Bronchial smooth muscle cell (primary cell): ENCODE results near the gene CLIP2. TPM values are rescaled to one million over a fixed set of nuclear protein-coding genes. Genes with fewer than 3 reads are reported as not detected.

Experiments used
- total RNA-seq: library from RNA; depleted of rRNA; stranded (reverse); fragments of >200 nt; gene quantifications from 2 replicates; pipeline ENCODE4 v1.2.1, GENCODE V29; 2014

The CLIP2 gene
- total RNA-seq, result 59.4 and 62.3 TPM in 2 replicates

DNA sequence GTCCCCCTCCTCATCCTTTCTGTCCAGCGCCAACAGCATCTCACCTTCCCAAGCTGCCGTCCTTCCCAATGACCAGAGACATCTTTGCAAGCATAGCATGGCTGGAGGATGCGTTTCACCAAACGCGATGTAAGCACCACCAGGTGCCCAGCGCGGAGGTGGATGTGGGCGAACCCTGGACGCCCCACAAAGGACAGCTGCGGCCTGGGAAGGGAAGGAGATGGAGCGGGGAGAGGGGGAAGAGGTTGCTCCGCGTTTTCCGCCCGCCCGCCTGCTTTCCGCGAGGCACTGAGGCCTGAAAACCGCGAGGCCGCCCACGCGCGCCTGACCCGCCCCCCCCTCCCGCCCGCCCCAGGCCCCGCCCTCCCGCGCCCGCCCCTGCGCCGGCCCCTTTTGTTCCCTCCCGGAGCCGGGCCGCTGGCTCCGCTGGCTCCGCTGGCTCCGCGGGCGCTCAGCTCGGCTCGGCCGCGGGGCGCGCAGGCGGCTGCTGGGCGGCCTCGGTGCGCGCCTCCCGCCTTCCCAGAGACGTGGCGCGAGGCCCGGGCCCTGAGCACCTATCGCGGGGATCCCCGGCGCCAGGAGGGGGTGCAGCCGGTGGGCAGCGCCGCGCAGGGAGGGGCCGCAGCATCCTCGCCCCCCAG is at the start of gene CLIP2:
Gene CLIP2 (plus strand): TSS at position 390 of the 641 bp plus-strand sequence. CDS start 28,140 bp downstream, outside the sequence.

DNA sequence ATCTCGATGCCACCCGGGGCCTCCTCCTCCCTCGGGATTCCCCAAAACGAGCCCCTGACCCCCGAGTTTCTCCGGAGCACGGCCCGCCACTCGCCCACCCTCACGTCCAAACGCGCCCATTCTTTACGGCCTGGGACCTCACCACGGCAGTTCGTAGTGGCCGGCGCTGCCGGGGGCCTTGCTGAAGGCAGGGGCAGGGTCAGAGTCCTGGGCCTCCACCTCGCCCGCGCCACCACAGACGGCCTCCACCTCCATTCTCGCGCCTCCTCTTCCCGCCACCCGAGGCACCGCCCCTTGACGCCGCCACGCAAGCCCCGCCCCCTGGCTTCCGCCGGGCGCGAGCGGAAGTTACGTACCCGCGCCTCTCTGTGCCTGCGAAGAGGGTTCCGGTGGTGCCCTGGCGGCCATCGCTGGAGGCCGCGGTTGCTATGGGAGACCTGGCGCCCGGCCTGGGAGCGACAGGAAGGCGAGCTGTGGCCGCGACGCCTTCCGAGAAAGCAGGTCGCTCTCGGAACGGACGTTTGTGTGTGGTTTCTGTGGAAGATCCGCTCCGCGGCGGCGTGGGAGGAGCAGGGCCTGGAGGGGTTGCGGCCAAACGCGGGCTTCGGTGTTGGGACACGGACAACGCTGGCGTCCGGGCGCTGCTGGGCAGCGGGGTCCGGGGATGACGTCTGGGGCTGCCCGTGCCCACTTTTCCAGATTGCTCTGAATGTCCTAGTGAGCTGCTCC is 34.9 kb upstream of the CLIP2 start, which contains the start of gene RFC2:
Gene RFC2 (minus strand): TSS at position 271 of the 729 bp plus-strand sequence. CDS start 16 bp downstream, at position 255.

DNA sequence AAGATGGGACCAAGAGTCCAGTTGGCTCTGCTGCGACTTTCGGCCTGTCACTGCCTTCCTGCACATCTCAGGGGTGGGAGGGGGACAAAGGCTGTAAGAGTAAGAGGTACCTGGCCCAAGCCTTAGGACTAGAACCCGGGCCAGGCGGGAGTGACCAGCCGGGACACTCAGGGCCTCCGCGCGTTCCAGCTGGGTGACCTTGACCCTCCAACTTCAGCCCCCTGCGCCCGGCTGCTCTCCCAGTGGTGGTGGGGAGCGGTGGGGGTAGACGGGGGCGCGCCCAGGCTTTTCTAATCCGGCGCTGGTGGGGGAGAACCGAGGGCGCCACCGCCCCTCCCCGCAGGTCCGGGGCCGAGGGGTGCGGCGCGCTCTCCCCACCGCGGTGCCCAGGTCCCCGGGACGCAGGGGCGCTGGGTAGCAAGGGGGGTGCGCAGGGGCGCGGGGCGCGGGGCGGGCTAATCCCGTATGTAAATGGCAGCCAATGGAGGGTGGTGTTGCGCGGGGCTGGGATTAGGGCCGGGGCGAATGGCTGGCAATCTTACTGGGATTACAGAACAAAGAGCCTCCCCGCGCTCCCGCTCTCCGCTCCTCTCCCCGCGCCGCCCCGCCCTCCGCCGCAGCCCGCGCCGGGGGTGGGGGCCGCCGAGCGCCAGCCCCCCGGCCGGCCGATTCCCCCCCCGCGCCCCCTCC is 164.3 kb downstream of the CLIP2 start, which contains the start of gene GTF2IRD1:
Gene GTF2IRD1 (plus strand): TSS at position 585 of the 690 bp plus-strand sequence. CDS start 54,175 bp downstream, outside the sequence.

Other genes with a start within 250 kb of the CLIP2 start
- gene LIMK1, start 205.6 kb upstream of the CLIP2 start, total RNA-seq, result 37.7 and 38.8 TPM in 2 replicates
- 331 and 583 TPM in 2 replicates for gene EIF4H, start 115.1 kb upstream of the CLIP2 start, total RNA-seq
- gene LAT2, start 79.4 kb upstream of the CLIP2 start, total RNA-seq, result 0.17 and 0.32 TPM in 2 replicates
- 9.5 and 11.2 TPM in 2 replicates for gene RFC2, start 35.0 kb upstream of the CLIP2 start, total RNA-seq
- 5.2 and 6.6 TPM in 2 replicates for gene GTF2IRD1, start 164.5 kb downstream of the CLIP2 start, total RNA-seq